ENCODE data around the gene TMEM238.

Gene TMEM238

GRCh38 chr19:55377356-55378131, 6.5 kb downstream of the TMEM238 start:
- no peak for DNase-seq (ENCODE audit: low read depth, low spot score)

DNA sequence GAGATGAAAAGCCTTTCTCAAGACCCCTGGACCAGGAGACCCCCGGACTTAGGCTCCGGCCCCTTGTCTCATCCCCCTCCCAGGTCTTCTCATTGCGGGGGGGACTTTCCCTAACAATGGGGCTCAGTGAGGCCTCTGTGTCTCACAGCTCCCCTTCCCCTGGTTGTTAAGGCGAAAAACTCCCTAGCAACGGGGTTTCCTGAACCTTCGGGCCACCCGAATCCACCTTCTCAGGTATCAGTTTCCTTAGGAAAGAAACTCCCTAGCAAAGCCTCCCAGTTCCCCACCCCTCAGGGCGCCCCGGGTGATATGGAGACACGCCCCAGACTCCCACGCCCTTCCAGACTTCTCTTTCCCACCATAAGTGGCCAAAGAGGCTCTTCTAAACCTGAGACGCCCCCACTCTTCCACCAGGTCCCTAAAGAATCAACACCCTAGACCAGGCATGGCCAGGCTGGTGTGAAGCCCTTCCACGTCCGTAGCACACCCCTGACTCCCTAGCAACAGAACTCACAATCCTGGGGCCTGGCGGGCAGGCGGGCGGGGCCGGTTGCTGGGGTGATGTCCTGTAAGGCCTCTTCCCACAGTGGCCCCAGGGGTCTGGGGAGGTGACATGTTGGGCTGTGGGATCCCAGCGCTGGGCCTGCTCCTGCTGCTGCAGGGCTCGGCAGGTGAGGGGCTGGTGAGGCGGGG, 7.7 kb downstream of the TMEM238 start, which contains the start of gene TMEM190:
Gene TMEM190 (plus strand): TSS at position 586 of the 693 bp plus-strand sequence. CDS start 28 bp downstream, at position 614.
- DNase-seq (ENCODE audit: low read depth, low spot score) = no peak

DNA sequence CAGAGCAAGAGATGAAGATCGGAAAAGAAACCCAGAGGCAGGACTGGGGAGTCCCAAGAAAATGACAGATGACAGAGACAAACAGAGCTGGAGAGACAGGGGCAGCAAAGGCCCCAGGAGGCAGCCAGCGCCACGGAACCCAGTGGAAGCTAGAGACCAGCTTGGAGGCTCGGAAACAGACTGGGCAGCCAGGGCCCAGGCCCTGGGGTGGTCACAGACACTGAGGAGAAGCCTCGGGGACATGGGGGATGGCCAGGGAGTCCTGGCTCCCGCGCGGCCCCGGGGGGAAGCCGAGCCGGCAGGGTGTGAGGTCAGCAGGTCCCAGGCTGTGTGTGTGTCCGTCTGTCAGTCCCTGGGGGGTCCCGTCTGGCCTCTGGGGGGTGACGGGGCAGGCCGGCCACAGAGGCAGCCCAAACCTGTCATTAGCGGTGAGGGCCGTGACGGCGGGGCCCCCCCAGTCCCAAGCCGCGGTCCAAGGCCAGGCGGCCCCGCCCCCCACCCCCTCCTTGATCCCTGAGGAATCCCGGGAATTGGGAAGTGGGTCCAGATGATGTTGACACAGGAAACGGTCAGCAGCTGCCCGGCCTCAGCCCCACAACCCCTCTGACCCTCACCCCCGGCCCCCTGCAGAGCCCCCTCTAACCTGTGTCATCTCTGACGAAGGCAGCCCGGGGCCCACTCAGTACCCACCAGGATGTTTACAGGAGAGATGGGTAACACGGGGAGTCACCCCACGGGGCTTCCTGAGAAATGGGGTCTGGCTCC, 9.9 kb downstream of the TMEM238 start:
- DNase-seq (ENCODE audit: low read depth, low spot score) = peak; percentile 73

DNA sequence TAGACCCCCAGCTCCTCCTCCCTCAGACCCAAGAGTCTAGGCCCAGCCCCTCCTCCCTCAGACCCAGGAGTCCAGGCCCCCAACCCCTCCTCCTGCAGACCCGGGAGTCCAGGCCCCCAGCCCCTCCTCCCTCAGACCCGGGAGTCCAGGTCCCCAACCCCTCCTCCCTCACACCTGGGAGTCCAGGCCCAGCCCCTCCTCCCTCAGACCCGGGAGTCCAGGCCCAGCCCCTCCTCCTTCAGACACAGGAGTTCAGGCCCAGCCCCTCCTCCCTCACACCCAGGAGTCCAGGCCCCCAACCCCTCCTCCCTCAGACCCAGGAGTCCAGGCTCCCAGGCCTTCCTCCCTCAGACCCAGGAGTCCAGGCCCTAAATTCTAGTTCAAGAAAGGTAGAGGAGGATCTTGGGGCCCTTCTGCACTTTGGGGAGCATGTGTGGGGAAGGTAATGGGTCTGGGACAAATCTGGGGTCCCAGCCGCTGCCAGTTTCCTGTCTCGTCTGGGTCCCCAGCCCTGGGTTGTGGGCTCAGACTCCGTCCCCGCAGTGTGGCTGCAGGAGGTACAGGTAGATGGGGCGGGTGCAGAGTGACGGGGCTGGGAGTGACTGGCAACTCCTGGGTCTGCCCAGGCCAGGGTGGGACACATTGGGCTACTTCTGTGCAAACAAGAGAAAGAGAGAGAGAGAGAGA, 10.6 kb downstream of the TMEM238 start:
- no peak for DNase-seq (ENCODE audit: low read depth, low spot score)

GRCh38 chr19:55372316-55373081, 11.6 kb downstream of the TMEM238 start:
- peak; percentile 79 for DNase-seq (ENCODE audit: low read depth, low spot score)

DNA sequence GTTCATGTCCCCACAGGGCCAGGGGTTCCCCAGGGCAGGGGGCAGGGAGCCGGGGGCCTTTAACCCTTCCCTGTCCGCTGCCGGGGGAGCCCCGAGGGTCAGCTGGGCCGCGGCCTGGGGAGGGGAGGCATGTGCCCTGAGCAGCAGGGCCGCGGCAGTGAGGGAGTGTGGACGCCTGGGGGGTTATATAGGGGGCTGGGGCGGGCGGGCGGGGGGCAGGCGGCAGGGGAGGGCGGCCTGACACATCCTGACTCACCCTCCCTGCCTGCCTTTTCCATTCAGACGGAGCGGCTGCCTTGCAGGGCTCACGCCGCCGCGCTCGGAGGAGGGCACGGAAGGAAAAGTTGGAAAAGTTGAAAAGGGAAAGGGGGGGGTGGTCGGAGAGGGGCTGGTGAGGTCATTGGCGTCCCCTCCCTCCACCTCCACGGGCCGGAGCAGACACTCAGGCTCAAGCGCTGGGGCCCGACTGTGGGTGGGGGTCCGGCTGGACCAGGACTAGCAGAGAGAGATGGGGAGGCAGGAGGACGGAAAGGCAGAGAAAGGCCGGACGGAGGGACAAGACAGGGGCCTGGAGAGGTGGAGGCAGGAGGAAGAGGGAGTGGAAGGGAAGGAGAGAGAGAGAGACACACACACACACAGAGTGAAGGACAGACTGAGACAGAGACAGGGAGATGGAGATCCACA, 13.6 kb downstream of the TMEM238 start, which contains the start of gene IL11:
Gene IL11 (minus strand): TSS at position 159 of the 684 bp plus-strand sequence. CDS start 153 bp downstream, at position 6.
- peak; percentile 89 for DNase-seq (ENCODE audit: low read depth, low spot score)

DNA sequence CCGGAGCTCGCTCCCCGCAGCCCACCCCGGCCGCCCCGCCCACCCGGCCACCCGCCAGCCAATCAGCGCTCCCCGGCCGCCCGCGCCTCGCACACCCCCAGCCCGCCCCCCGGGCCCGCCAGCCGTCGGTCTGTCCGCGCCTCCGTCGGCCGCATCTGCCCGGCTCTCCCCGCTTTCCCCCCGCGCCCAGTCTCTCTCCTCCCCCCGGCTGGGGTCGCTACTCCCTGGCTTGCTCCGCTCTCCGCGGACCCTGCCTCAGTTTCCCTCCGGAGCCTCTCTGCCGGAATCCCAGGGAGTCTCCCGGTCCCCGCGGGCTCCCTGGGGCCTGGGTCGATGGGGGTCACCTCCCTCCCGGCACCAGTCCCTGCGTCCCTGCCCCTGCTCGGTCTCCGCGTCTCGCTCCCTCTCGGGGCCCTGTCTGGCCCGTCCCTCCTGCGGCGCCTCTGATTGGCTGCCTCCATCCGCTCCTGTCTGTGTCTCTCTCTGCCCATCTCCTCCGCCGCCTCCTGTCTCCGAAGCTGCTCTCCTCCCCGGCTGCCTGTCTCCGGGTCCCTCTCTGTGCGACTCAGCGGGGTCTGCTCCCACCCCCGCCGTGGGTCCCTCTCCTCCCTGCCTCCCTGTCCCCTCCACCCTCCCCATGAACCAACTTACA, 14.3 kb downstream of the TMEM238 start:
- peak; percentile 83 for DNase-seq (ENCODE audit: low read depth, low spot score)

GRCh38 chr19:55368701-55369563, 15.2 kb downstream of the TMEM238 start:
- DNase-seq (ENCODE audit: low read depth, low spot score) = peak; percentile 81

DNA sequence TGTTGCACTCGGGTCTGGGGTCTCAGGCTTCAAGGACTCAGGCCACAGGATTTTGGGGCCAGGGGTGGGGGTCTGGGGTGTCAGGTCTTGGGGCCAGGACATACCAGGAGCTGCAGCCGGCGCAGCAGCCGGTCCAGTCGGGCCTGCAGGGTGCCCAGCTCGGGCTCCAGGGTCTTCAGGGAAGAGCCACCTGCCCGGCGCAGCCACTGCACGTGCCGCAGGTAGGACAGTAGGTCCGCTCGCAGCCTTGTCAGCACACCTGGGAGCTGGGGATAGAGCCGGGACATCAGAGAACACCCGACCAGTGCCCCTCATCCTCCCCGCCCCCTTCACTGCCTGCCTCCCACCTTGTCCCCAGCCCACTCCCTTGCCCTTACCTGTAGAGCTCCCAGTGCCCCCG, 16.0 kb downstream of the TMEM238 start:
- no peak for DNase-seq (ENCODE audit: low read depth, low spot score)

GRCh38 chr19:55366790-55367189, 17.3 kb downstream of the TMEM238 start:
- no peak for DNase-seq (ENCODE audit: low read depth, low spot score)

DNA sequence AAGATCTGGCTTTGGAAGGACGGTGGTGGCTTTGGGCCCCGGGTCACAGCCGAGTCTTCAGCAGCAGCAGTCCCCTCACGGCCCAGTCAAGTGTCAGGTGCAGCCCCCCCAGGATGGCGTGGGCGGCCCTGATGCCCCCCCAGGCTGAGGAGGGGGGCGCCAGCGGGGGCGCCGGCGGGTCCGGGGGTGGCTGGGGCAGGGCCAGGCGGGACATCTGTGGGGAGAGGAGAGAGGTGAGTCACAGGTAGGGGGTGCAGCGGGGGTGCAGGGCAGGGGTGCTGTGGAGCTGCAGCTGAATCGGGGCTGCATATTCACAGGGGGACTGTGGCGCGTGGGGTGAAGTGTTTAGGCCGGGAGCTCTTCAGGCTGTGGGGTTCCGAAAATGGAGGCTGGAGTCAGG, 18.1 kb downstream of the TMEM238 start:
- no peak for DNase-seq (ENCODE audit: low read depth, low spot score)

DNA sequence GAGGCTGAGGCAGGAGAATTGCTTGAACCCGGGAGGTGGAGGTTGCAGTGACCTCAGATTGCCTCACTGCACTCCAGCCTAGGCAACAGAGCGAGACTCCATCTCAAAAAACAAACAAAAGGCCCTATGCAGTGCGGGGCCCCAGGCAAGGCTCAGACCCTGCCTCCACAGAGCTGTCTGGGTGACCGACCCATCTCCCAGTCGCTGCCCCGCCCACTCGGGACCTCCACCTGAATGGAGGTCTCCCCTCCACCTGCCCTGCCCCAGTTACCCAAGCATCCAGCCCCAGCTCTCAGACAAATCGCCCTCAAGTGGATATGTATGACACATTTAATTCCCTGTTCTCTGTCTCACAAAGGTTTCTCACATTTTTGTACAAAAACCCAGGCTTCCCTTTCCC, 18.8 kb downstream of the TMEM238 start:
- DNase-seq (ENCODE audit: low read depth, low spot score) = no peak

DNA sequence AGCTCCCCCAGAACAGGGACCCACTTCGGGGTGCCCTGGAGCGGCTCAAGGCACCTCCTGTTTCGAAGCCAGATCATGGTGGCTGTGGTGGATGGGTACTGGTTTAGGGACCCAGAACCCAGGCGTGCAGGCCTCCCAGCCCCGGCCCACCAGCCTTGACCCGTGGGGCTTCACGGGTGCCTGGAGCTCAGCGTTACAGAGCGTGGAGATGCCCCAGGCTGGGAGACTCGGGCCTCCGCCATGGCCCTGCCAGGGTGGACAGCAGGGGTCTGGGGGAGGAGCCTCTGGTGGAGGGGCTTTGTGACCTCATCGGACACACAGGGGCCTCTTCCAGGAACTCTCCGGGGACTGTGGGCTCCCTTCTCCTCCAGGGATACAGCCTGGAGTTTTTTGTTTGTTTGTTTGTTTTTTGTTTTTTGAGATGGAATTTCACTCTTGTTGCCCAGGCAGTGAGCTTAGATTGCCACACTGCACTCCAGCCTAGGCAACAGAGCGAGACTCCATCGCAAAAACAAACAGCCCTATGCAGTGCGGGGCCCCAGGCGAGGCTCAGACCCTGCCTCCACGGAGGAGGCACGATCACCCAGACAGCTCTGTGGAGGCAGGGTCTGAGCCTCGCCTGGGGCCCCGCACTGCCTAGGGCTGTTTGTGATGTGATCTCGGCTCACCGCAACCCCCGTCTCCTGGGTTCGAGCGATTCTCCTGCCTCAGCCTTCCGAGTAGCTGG, 20.9 kb downstream of the TMEM238 start, which contains the start of gene GARIN5B:
Gene GARIN5B (minus strand): TSS at position 271 of the 727 bp plus-strand sequence. CDS start 194 bp downstream, at position 77.
- DNase-seq (ENCODE audit: low read depth, low spot score) = no peak

GRCh38 chr19:55362174-55362989, 21.7 kb downstream of the TMEM238 start:
- no peak for DNase-seq (ENCODE audit: low read depth, low spot score)

GRCh38 chr19:55360902-55361301, 23.2 kb downstream of the TMEM238 start:
- no peak for DNase-seq (ENCODE audit: low read depth, low spot score)

GRCh38 chr19:55358943-55359908, 24.9 kb downstream of the TMEM238 start:
- no peak for DNase-seq (ENCODE audit: low read depth, low spot score)

All from astrocyte of the hippocampus (primary cell).